Choroid plexus epithelial cell (primary cell): Measurements from ENCODE around the gene CCNJL.

Experiments used
- DNase-seq: peaks from one replicate; pipeline ENCODE4 v3.0.0-alpha.2; 2010; ENCODE audit warnings: low read depth
- H3K4me3 ChIP-seq: 2 replicates; pipeline ENCODE4 v1.5.1; 2011; ENCODE audit warnings: low read depth, mild to moderate bottlenecking, control low read depth, low read length, moderate library complexity
- TF ChIP-seq, protein P1 (sequence below): conservative IDR thresholded peaks from 2 replicates; pipeline ENCODE4 v1.5.1; 2011; ENCODE audit warnings: low read depth, mild to moderate bottlenecking, control low read depth, inconsistent platforms, low read length, moderate library complexity

The CCNJL gene

DNA sequence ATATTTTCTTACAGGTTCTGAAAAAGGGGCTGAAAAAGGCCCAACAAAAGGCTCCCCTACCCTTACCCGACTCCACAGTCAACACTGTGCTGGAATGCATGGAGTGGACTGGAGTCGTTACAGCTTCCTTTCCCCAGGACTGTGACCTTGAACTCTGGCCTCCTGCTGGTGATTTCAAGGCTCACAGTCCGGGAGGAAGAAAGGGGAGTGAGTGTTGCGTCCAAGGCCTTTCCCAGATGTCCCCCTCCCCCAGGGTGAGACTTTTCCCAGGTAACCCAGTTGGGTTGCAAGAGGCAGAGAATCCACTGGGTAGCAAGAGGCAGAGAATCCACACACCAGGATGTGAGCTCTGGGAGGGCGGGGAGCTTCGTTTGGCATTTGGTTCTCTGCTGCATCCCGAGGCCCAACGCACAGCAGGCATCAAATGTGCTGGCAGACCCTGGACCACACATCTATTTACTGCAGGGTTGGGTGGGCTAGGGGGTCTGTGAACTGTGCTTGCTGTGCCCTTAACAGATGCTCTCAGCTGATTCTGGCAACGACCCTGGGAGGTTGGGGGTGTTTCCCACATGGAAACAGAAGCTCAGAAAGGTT, 45.5 kb downstream of the CCNJL start:
- H3K4me3 ChIP-seq = no peak overlapping the region
- DNase-seq = no peak
- TF ChIP-seq, protein P1, sequence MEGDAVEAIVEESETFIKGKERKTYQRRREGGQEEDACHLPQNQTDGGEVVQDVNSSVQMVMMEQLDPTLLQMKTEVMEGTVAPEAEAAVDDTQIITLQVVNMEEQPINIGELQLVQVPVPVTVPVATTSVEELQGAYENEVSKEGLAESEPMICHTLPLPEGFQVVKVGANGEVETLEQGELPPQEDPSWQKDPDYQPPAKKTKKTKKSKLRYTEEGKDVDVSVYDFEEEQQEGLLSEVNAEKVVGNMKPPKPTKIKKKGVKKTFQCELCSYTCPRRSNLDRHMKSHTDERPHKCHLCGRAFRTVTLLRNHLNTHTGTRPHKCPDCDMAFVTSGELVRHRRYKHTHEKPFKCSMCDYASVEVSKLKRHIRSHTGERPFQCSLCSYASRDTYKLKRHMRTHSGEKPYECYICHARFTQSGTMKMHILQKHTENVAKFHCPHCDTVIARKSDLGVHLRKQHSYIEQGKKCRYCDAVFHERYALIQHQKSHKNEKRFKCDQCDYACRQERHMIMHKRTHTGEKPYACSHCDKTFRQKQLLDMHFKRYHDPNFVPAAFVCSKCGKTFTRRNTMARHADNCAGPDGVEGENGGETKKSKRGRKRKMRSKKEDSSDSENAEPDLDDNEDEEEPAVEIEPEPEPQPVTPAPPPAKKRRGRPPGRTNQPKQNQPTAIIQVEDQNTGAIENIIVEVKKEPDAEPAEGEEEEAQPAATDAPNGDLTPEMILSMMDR = peak; percentile 29

DNA sequence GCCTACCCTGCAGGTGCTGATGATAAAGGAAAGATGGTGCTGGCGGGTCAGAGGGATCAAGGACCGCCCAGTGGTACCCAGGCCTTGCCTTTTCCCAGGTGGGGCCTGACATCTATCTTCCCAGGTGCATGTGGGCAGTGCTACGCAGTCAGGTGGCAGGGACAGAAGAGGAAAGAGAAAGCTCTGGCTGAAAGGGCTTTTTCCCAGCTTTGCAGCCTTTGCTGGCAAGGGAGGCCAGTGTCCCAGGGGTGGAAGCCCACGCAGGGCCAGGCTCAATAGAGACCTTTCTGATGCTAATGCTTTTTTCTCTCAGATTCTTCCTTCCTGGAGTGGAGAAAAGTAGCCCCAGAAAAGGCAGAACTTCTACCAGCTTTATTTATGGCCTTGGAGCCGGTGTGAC, 46.3 kb downstream of the CCNJL start:
- TF ChIP-seq, protein P1 = no peak
- H3K4me3 ChIP-seq = no peak overlapping the region
- no peak for DNase-seq

DNA sequence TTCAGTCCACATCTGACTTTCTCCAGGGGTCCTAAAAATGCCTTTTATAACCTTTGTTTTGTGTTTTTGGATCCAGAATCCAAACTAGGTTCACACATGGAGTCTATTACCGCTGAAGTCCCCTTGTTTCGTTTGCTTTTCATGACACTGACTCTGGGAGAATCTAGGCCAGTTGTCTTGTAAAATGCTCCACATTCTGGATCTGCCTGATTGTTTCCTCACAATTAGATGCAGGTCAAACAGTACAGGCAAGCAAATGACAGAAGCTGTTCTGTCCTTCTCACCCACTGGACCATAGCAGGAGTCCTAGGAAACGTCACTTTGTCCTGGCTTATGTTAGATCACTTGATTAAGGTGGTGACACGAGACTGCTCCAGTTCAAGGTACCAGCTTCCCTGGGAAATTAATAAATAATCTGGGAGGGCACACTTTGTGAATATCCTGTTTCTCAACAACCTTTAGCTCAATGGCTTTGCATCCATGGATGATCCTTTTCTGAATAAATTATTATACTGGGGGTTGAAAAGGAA, 49.0 kb downstream of the CCNJL start:
- no peak overlapping the region for H3K4me3 ChIP-seq
- TF ChIP-seq, protein P1 = no peak
- DNase-seq = no peak

DNA sequence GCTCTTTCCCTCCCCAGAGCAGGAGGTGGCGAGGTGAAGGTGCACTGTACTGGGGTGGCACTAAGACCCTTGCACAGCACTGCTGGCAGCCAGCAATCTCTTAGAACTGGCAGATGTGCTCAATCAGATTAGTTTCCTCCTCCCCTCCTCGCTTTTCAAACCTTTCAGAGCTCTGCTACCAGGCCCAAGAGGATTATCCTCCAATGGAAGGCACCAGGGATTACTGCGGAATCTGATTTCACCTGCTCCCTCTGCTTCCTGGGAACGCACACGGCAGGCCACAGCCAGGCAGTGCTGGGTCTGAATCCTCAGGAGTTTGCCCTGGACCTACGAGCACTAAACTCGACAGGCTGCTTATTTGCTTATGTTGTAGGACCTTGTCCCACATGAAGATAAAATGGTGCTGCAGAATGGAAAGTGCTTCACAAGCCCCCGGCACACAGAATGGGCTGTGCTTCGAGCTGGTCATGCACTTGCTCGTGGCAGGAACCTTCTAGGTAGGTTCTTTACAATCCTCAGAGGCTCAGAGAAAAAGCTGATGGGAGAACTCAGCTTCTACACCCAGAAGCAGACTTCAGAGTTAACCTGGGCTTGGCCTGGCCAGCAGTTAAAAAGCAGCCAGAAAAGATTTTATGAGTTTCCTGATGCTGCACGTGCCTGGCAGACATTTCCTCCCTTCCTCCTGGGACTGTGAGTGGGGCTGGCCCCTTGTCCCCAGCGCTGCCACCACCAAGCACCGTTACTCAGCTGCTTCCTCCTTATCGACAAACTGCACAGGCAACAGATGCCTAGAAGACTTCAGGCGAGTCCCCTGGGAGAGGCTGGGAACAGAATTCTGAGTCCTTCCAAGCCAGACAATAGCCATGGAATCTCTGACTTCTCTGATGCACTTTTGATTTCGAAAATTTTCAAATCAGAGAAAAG, 50.0 kb downstream of the CCNJL start:
- TF ChIP-seq, protein P1 = no peak
- no peak for DNase-seq
- no peak overlapping the region for H3K4me3 ChIP-seq

DNA sequence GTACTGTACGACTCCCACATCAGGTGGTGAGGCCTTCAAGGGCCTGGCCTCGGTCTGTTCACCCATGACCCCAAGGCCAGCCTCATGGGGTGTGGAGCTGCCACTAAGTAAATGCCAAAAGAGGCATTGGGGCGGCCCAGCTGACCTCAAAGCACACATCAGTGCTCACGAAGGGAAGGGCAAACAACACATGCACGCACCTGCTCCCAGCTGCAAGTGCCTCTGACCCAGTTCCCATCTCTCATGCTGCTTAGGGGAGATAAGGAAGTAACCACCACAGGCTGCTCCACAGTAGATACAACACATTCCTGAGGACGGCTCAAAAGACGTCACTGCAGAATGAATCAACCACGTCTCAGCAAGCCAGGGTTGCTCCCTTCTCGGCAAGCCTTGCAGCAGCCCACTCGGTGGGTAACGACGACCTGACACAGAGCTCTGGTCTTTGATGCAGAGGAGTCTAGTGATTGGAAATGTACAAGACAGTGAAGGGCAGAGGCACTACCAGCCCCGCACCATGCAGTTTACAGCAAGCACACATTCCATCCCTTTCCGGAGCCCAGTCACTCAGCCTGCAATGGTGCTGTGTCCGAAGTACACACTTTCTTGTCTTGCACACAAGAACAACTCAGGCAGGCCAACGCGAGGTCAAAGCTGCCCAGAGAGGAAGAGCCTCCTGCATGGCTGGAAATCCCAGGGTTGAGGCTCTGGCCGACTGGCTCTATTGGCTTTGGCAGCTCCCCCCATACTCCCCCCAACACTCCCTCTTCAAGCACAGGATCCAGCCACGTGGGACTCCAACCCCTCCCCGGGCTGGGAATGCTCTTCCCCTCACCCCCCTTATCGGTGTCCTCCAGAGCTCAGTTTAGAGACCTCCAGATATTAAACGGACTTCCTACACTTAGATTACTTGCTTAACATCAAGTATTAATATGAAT, 51.2 kb downstream of the CCNJL start:
- peak overlapping the region; percentile 20 for H3K4me3 ChIP-seq
- peak; percentile 99 for DNase-seq
- TF ChIP-seq, protein P1 = no peak

DNA sequence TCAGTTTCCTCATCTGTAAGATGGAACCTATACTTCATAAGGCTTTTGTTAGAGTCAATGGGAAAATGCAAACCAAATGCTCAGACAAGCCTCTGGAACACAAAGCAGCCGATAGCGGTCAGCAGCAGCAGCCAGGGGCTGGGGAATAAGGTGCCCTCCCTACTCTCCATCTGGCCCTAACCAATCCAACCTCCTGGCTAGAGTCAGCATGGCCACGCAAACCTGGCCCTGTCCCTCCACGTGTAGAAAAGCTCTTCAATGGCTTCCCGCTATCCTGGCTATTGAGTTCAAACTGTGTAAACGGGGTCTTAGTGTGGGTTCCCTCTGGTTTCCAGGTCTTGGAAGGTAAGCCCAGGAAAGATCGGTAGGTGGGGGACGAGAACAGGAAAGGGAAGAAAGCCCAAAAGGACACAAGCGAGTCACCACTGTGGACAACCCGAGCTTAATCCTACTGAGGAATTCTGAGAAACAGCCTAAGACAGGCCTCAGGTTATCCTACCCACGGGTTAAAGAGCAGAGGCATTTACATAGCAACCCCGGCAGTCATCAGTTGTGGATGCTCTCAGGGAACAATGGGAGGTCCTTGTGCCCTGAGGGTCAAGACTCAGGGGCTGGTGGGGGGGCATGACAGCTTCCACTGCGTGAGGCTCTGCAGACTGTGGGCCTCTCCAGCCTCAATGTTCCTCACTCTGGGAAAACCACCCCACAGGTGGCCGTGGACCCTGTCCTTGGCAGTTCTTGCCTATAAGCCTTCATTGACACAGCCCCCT, 52.2 kb downstream of the CCNJL start:
- H3K4me3 ChIP-seq = no peak overlapping the region
- peak; percentile 55 for DNase-seq
- TF ChIP-seq, protein P1 = no peak
